ENCODE measurements around the gene PSAT1.

Gene PSAT1

GRCh38 chr9:78370991-78371390 lies 74.1 kb downstream of the PSAT1 start:
- DNase-seq, result no peak

GRCh38 chr9:78371981-78372380 lies 75.1 kb downstream of the PSAT1 start:
- no peak for DNase-seq

Data from SHP77 (cell line).